Kidney capillary endothelial cell (primary cell): ENCODE results near the gene NFATC4.
"Not testable (repeated sequence)": the region's sequence is repeated elsewhere in the genome, so short reads cannot be mapped to it uniquely, and the experiment has no call there.

ENCODE experiments used
- DNase-seq: peaks from one replicate; pipeline ENCODE4 v3.0.0-alpha.2; 2018; ENCODE audit warnings: low spot score

Gene NFATC4

DNA sequence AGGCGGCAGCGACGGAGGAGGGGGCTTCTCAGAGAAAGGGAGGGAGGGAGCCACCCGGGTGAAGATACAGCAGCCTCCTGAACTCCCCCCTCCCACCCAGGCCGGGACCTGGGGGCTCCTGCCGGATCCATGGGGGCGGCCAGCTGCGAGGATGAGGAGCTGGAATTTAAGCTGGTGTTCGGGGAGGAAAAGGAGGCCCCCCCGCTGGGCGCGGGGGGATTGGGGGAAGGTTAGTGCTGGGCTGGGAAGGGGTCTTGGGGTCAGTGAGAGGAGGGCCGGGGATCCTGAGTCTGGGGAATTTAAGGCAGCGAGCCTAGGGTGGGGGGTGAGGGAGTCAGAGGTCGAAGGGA is 203 bp downstream of the NFATC4 start:
- DNase-seq: no peak

DNA sequence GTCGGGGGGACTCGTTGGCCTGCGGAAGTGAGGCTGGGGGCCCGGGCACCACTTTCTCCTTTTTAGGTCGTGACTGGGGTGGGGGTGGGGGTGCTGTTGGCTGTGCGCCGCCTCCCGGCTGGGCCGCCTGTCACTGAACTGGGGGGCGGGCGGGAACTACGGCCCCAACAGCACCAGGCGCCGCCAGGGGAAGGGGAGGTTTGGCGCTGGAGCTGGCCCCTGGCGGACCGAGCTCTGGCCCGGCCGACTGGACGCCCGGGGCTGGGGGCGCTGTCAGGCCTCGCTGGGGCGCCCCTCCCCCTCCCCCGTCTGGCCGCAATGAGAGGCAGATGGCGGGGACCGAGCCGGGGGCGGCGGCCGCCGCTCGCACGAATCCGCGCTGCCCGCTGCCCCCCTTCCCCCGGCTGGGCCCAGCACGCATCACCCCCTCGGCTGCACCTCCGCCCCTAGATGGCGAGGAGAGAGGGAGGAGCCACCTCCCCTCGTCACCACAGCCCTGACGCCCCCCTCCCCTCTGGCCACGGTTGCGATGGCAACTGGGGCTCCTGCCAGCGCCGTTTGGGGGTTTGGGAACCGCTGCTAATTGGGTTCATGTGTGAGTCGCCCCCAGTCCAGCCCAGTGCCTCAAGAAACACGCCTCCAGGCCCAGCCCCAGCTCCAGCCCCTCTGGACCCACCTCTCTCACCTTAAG is 723 bp downstream of the NFATC4 start:
- no peak for DNase-seq

DNA sequence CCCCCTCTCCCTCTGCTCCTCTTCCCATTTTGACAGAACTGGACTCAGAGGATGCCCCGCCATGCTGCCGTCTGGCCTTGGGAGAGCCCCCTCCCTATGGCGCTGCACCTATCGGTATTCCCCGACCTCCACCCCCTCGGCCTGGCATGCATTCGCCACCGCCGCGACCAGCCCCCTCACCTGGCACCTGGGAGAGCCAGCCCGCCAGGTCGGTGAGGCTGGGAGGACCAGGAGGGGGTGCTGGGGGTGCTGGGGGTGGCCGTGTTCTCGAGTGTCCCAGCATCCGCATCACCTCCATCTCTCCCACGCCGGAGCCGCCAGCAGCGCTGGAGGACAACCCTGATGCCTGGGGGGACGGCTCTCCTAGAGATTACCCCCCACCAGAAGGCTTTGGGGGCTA is 1.5 kb downstream of the NFATC4 start:
- DNase-seq: no peak

DNA sequence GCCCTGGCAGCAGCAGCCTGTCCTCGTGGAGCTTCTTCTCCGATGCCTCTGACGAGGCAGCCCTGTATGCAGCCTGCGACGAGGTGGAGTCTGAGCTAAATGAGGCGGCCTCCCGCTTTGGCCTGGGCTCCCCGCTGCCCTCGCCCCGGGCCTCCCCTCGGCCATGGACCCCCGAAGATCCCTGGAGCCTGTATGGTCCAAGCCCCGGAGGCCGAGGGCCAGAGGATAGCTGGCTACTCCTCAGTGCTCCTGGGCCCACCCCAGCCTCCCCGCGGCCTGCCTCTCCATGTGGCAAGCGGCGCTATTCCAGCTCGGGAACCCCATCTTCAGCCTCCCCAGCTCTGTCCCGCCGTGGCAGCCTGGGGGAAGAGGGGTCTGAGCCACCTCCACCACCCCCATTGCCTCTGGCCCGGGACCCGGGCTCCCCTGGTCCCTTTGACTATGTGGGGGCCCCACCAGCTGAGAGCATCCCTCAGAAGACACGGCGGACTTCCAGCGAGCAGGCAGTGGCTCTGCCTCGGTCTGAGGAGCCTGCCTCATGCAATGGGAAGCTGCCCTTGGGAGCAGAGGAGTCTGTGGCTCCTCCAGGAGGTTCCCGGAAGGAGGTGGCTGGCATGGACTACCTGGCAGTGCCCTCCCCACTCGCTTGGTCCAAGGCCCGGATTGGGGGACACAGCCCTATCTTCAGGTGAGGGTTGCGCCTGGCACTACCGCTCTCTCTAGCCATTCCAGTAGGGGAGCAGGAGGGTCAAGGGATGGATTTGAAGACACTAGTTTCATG is 2.1 kb downstream of the NFATC4 start:
- DNase-seq: no peak

DNA sequence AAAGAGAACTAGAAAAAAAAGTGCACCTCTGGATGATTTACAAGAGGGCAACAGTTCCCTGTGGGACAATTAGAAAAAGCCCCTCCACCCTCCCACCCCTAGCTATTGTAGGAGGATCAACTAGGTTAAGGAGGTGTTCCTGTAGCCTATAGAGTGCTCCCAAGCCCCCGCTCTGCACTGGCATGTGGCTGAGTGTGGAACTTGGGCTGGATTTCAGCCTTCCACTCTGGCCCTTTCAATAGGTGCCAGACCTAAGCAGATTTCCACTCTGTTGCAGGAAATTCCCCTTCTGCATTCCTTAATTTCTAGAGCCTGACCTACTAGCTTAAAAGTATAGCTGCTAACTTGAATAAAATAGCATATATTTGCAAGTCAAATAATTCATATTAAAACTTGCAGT is 2.8 kb downstream of the NFATC4 start:
- DNase-seq: no peak

DNA sequence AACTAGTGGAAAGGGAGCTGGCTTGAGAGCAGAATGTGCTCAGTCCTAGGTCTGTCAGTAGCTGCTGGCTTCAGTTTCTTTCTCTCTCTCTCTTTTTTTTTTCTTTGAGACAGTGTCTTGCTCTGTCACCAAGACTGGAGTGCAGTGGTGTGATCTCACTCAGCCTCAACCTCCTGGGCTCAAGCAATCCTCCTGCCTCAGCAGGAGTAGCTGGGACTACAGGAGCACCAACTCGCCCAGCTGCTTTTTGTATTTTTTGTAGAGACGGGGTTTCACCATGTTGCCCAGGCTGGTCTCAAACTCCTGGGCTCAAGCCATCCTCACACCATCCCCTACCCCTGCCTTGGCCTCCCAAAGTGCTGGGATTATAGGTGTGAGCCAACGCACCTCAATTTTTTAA is 3.6 kb downstream of the NFATC4 start:
- not testable (repeated sequence) for DNase-seq

DNA sequence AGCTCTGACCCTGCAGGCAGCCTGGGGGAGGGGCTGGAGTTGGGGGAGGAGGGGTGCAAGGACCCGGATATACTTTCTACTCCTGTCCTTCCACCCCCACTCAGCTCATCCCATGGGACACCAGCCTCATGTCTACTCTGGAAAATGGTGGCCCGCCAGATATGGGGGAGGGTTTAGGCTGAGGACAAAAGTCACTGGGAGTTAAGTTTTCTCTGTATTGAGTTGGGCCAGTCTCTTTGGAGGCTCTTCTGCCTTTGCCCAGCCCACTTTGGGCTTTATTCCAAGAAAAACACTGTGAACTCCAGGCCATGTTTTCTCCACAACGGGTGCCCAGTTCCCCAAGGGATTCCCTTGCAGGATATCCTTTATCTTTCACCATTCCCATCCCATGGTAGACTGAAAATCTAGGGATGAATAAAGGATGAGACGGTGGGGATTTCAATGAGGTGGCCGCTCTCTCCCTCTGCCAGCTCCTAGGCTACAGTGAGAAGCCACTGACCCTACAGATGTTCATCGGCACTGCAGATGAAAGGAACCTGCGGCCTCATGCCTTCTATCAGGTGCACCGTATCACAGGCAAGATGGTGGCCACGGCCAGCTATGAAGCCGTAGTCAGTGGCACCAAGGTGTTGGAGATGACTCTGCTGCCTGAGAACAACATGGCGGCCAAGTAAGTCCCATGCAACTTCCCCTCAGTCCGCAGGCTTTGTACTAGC is 4.9 kb downstream of the NFATC4 start:
- DNase-seq: no peak

DNA sequence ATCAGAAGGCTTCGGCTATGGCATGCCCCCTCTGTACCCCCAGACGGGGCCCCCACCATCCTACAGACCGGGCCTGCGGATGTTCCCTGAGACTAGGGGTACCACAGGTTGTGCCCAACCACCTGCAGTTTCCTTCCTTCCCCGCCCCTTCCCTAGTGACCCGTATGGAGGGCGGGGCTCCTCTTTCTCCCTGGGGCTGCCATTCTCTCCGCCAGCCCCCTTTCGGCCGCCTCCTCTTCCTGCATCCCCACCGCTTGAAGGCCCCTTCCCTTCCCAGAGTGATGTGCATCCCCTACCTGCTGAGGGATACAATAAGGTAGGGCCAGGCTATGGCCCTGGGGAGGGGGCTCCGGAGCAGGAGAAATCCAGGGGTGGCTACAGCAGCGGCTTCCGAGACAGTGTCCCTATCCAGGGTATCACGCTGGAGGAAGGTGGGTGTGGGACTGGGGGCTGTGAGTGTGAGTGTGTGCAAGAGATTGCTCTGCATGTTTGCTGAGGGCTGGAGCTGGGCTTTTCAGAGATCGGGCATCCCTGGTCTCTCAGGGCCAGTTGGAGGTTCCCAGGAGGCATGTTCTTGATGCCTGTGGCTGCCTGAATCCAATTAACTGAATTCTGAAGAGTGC is 8.6 kb downstream of the NFATC4 start:
- no peak for DNase-seq

DNA sequence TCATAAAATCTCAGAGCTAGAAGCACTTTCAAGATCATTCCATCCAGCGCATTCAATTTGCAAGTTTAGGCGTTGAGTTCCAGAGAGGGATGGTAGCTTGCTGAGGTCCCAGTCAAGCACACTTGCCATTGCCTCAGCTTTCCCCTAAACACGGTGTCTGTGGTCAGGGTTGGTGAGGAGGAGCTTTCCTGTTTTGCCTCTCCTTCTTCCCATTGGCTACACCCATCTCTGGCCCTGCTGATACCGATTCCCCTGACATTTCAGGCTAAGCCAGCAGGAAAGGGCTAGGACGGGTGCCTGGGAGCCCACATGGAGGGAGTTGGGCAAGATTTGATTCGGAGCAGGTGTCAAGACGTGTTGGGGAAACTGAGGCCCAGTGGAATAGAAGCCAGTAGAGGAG is 9.1 kb downstream of the NFATC4 start:
- DNase-seq: no peak

DNA sequence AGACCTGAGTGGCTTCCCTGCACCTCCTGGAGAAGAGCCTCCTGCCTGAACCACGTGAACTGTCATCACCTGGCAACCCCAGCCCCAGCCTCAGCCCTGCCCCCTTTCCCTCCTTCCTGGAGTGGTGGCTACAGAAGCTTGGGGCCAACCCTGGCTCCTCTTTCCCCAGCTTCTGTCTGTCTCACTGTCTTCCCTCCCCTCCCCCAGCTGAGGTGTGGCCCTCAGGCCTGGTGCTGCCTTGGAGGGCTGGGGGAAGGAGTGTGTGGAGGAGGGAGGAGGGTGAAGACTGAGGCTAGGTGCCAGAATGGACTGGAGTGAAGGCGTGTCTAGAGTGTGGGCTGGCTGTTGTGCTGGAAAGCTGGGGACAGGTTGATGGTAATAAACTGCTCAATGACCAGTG is 9.7 kb downstream of the NFATC4 start:
- DNase-seq: no peak

DNA sequence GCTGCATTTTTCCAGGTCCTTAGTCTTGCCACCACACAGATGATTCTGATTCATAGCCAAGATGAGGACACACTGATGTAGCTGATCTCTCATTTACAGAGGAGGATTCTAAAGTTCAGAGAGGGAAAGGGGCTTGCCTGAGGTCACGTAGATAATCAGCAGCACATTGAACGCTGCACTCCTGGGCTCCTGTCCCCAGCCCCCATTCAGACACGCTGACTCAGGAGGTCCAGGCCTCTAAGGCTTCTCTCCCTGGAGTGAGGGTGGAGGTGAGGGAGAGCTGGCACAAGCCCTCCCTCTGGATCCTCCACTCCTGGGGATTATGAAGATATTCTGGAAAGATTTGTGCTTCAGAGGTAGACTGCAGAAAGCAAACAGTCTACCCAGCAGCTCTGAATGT is 10.3 kb downstream of the NFATC4 start:
- DNase-seq: no peak

DNA sequence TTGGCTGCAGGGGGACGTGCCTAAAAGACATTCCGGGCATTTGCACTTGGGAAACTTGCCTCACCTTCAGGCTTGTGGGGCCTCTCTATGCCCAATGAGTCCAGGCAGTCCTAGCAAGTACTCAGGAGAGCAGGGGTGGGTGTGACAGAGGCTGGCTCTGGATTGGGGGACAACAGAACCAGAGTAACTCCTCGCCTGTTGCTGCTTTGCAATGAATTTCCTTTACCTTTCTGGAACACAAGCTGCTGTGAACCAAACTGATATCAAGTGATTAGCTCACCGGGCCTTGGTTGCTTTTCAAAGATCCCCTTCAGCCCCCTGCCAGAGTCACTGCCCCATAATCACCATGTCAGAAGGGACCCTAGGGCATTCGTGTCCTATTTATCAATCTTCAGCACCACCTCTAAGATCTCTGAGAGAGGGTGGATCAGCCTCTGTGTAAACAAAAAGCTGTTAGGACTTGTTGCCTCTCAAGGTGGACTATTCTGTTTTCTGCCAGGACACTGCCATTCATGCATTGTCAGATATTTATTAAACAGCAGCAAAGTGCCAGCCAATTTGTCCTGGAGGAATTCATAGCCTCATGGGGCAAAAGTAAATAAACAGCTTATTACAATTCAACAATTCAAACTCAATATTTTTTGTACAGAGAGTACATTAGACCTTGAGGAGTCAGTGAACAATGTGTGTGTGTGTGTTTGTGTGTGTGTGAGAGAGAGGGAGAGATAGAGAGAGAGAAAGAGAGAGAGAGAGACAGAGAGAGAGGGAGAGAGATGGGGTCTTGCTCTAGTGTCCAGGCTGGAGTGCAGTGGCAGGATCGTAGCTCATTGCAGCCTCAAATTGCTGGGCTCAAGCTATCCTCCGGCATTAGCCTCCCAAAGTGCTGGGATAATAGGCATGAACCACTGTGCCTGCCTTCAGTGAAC is 11.3 kb downstream of the NFATC4 start:
- DNase-seq: no peak

DNA sequence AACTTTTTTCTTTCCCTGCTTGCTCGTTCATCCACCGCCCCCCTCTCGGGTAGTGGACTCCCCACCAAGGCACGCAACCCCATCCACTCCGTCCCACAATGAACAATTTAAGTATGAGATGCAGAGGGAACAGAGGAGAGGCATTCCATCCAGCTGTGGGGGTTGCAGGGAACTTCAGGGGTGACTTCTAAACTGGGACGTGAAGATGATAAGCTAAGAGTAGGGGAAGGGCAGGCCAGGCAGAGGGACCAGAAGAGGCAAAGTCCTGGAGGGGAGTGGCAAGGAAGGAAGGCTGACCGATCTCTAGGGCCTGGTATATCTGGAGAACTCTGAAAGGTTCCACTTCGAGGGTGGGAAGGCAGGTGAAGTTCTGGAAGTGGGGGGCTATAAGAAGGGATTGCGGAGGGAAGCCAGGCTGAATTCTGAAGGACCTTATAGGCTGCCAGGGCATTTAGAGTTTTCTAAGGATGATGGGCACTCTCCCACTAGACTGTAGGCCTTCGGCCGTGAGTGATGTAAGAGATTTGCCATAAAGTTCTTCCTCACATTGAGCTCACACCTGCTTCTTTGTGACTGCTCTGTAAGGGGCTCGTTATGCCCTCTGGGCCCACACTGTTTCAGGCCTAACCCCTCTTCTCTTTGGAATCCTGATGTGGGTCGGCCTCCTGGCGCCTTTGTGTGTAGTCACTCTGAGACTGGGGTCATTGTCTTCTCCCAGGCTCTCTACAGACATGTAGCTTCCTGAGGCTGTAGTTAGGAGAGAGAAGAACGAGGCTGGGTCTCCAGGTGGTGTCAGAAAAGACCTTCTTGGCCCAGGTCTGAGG is 12.1 kb downstream of the NFATC4 start:
- no peak for DNase-seq

DNA sequence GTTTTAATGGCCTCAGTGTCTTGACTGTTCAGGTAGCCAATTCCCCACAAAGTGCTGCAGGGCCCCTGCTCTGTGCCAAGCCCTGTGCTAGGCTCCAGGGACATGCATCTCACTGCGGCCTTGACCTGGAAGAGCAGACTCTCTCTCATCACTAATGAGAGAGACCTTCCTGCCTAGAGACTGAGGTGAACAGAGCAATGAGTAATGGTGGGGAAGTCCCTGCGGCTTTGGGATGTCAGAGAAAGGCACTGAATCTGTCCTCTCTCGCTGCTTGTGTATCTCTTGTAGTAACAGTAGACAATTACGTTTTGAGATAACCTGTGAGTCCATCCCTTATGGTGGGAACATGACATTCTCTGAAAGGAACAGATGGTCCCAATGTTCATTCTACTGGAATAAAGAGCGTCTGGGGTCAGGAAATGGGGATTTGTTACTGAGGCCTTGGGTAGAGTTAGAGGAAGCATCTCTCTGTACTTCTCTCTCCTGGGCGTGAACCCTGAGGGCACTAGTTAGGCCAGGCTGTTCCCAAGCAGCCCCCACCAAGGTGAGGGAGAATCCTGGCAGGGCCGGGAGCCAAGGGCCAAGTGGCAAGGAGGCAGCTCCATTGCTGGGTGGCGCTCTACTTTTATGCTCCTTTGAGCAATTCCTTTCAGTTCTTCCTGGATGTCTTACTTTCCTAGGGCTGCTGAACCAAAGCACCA is 13.5 kb downstream of the NFATC4 start:
- DNase-seq: no peak

DNA sequence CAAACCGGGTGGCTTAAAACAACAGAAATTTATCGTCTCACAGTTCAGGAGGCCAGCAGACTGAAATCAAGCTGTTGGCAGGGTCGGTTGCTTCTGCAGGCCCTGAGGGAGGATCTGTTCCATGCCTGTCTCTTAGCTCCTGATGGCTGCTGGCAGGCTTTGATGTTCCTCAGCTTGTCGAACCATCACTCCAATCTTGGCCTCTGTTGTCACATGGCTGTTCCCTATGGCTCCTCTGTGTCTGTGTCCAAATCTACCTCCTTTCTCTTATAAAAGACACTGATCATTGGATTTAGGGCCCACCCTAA is 14.0 kb downstream of the NFATC4 start:
- DNase-seq: no peak

DNA sequence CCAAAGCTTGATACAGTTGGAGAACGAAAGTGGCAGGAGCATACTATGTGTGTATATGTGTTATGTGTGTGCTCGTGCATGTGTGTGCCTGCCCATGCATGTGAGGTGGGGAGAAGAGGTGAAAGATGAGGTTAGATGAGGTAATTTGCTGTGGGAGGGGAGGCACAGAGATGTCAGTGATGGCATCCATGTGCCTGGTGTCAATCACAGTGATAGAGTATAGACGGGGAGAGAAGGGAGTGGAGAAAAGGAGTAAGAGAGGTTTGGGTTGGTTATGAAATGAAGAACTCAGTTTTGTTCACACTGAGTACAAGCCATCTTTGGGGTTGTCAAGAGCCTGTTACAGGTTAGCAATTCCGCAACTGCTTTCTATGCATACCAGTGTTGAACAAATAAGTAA is 16.2 kb downstream of the NFATC4 start:
- DNase-seq: no peak

DNA sequence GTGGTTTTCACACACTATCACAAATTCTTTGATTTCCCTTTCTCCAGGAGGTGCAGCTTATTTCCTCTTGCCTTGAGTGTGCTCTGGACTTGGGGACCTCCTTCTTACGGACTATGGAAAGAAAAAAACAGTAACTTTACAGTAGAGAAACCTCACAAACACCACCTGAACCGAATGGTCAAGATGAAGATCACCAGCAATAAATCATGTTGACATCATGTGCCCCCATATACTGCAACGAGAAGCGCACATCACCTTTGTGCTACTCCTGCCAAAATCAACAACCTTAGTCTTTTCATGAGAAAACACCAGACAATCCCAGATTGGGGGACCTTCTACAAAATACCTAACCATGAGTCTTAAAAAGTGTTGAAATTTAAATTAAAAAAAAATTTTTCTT is 17.5 kb downstream of the NFATC4 start:
- no peak for DNase-seq

DNA sequence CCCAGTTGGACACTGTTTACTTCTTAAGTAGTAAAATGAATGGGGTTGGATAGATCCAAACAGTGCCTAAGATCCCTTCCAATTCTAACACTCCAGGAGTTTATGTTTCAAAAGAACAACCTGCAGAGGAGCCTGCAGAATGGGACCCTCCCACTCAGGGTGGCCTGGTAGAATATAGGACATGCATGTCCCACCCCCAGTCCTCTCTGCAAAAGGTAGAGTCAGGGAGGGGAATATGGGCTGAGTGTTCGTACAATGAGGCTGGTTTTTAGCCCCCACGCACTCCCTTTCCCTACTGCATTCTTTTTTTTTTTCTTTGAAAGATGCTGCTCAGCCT is 19.0 kb downstream of the NFATC4 start:
- no peak for DNase-seq

DNA sequence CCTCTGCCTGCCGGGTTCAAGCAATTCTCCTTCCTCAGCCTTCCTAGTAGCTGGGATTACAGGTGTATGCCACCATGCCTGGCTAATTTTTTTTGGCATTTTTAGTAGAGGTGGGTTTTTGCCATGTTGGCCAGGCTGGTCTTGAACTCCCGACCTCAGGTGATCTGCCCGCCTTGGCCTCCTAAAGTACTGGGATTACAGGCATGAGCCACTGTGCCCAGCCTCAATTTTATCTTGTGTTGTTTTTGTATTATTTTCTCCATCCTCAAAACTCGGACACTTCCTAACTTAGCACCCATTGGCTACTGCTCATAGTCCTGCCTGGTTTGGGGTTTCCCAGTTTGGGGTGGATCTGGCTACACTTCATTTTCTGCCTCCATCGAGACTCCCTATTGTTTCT is 19.6 kb downstream of the NFATC4 start:
- not testable (repeated sequence) for DNase-seq

DNA sequence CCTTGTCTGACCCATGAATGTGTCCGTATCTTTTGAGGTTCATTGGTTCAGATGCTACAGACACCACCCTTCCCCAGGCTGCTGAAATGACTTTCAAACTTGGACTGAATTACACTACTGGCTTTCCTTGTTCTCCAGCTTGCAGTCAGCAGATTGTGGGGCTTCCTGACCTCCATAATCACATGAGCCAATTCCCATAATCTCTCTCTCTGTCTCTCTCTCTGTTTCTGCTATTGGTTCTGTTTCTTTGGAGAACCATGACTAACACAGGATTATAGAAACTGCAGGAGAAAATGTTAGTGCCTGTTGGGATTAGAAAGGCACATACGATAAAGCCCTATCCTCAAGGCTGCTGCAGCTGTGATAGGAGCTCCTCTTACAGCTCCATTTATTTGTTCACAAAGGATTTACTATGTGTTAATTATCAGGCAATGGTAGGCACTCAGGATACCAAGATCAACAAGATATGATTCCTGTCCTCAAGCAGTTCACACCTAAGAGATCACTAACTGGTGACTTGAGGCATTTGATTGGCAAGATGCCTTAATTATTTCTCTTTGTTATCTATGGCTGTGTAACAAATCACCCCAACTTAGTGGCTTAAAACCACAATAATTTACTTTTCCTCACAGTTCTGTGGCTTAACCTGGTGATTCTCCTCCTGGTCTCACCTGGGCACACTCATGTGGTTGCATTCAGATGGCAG is 20.6 kb downstream of the NFATC4 start:
- no peak for DNase-seq
